Measurements from ENCODE around the gene GNAT3. TPM values are rescaled to one million over a fixed set of nuclear protein-coding genes. Genes with fewer than 3 reads are reported as not detected.

GNAT3 gene
- total RNA-seq, 1 experiment from 2014 or later, result not detected

DNA sequence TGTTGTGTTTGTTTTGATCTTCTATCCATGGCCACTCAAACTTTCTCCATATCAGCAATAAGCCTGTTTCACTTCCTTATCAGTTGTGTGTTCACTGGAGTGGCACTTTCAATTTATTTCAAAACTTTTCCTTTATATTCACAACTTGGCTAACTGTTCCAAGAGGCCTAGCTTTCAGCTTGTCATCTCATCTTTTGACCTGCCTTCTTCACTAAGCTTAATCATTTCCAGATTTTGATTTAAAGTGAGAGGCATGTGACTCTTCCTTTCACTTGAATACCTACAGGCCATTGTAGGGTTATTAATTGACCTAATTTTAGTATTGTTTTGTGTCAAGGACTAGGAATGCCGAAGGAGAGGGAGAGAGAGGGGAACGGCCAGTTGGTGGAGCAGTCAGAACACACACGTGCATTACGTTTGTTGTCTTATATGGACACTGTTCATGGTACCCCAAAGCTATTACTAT is 5.5 kb upstream of the GNAT3 start:
- Histone ChIP-seq H3K79me2 (ENCODE audit: insufficient read depth, low read length) (no peaks in the 10 kb centered on the region), H3K27me3 (ENCODE audit: insufficient read depth, low read length) (no peaks in the 10 kb centered on the region)
- CTCF ChIA-PET, result no interaction called here

More for the DNA sequence above, 5.5 kb upstream of the GNAT3 start:
- ChIA-PET POLR2A (no interaction called here), RAD21 (ENCODE audit: low non-redundant PET in 1 of 2, low total read pairs in 2 of 2, uncharacterized antibody in 2 of 2, unreplicated experiment in 2 of 2) (no interaction called here)
- intact Hi-C loops (cut with micrococcal nuclease), result no loop called here
- Histone ChIP-seq H3K36me3 (ENCODE audit: control insufficient read depth in 1 of 2, insufficient read depth in 2 of 2, low read length in 2 of 2) (no peaks in the 10 kb centered on the region), H3K9me2 (ENCODE audit: insufficient read depth) (no peaks in the 10 kb centered on the region), H3K9me3 (ENCODE audit: control insufficient read depth in 1 of 2, insufficient read depth in 1 of 2, low read depth in 1 of 2, low read length in 2 of 2) (no peaks in the 10 kb centered on the region), H4K20me1 (ENCODE audit: insufficient read depth) (no peaks in the 10 kb centered on the region), H3K4me1 (ENCODE audit: control insufficient read depth in 1 of 2, insufficient read depth in 2 of 2, low read length in 2 of 2) (no peaks in the 10 kb centered on the region), H2AFZ (ENCODE audit: low read depth, low read length, poor library complexity, severe bottlenecking) (no peak overlapping the region), H3K4me3 (replicated peaks in 1 of 2; ENCODE audit: low read depth in 1 of 2, low read length in 2 of 2) (no peak overlapping the region), H3K4me2 (ENCODE audit: low read length) (no peak overlapping the region), H3K27ac (ENCODE audit: low read depth, low read length) (no peak overlapping the region), H3K9ac (ENCODE audit: low read length) (no peak overlapping the region)
- no peak for DNase-seq (ENCODE audit: low read depth, low spot score)
- TF ChIP-seq MAX (IDR thresholded peaks at IDR 0.05) (no peak), REST (IDR thresholded peaks at IDR 0.05; ENCODE audit: low read depth) (no peak), ZFX (IDR thresholded peaks at IDR 0.05) (no peak), POLR2A (IDR thresholded peaks at IDR 0.05; ENCODE audit: borderline replicate concordance, extremely low read depth, insufficient read depth, insufficient read length) (no peak), JUND (IDR thresholded peaks at IDR 0.05) (no peak), TCF7L2 (IDR thresholded peaks at IDR 0.05; ENCODE audit: borderline replicate concordance, extremely low read depth, insufficient read depth, insufficient read length) (no peak), CBX3 (IDR thresholded peaks at IDR 0.05; ENCODE audit: low read depth) (no peak), YY1 (IDR thresholded peaks at IDR 0.05; ENCODE audit: extremely low read depth, insufficient replicate concordance, low read depth, low read length) (no peak), SIN3A (IDR thresholded peaks at IDR 0.05; ENCODE audit: low read depth) (no peak), ELF1 (IDR thresholded peaks at IDR 0.05; ENCODE audit: borderline replicate concordance, low read depth) (no peak), EZH2 (IDR thresholded peaks at IDR 0.05) (no peak)
- TF ChIP-seq, protein P1, sequence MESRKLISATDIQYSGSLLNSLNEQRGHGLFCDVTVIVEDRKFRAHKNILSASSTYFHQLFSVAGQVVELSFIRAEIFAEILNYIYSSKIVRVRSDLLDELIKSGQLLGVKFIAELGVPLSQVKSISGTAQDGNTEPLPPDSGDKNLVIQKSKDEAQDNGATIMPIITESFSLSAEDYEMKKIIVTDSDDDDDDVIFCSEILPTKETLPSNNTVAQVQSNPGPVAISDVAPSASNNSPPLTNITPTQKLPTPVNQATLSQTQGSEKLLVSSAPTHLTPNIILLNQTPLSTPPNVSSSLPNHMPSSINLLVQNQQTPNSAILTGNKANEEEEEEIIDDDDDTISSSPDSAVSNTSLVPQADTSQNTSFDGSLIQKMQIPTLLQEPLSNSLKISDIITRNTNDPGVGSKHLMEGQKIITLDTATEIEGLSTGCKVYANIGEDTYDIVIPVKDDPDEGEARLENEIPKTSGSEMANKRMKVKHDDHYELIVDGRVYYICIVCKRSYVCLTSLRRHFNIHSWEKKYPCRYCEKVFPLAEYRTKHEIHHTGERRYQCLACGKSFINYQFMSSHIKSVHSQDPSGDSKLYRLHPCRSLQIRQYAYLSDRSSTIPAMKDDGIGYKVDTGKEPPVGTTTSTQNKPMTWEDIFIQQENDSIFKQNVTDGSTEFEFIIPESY (IDR thresholded peaks at IDR 0.05; ENCODE audit: extremely low read depth, insufficient replicate concordance, low read length), result no peak
- TF ChIP-seq, protein P2, sequence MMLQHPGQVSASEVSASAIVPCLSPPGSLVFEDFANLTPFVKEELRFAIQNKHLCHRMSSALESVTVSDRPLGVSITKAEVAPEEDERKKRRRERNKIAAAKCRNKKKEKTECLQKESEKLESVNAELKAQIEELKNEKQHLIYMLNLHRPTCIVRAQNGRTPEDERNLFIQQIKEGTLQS (IDR thresholded peaks at IDR 0.05), result no peak
- BruUV-seq (replicated peaks), result no TSS peak
- no peak for ATAC-seq

Measured in HCT116 (cell line).